ENCODE measurements around the gene CHST11.

CHST11 gene

GRCh38 chr12:104659058-104659457 lies 202.3 kb downstream of the CHST11 start:
- DNase-seq: no peak

GRCh38 chr12:104662203-104662602 lies 205.5 kb downstream of the CHST11 start:
- no peak for DNase-seq

- DNase-seq: no peak
These were observed 206.2 kb downstream of the CHST11 start for GRCh38 chr12:104662908-104663307.

- DNase-seq: no peak
These were observed 207.6 kb downstream of the CHST11 start for GRCh38 chr12:104664351-104664750.

- no peak for DNase-seq
These were observed 208.5 kb downstream of the CHST11 start for GRCh38 chr12:104665296-104665695.

- no peak for DNase-seq
These were observed 210.4 kb downstream of the CHST11 start for GRCh38 chr12:104667139-104667538.

GRCh38 chr12:104668274-104668718 lies 211.5 kb downstream of the CHST11 start:
- no peak for DNase-seq

GRCh38 chr12:104669089-104669721 lies 212.5 kb downstream of the CHST11 start:
- DNase-seq: no peak

- DNase-seq: peak; percentile 32
These were observed 213.1 kb downstream of the CHST11 start for GRCh38 chr12:104669851-104670337.

GRCh38 chr12:104670439-104671408 lies 214.0 kb downstream of the CHST11 start:
- DNase-seq: no peak

GRCh38 chr12:104671409-104672095 lies 214.8 kb downstream of the CHST11 start:
- peak; percentile 81 for DNase-seq

- no peak for DNase-seq
These were observed 215.3 kb downstream of the CHST11 start for GRCh38 chr12:104672096-104672445.

- no peak for DNase-seq
These were observed 215.9 kb downstream of the CHST11 start for GRCh38 chr12:104672501-104673265.

- DNase-seq: no peak
These were observed 216.5 kb downstream of the CHST11 start for GRCh38 chr12:104673294-104673693.

- no peak for DNase-seq
These were observed 217.1 kb downstream of the CHST11 start for GRCh38 chr12:104673696-104674482.

GRCh38 chr12:104676636-104677035 lies 219.9 kb downstream of the CHST11 start:
- no peak for DNase-seq

GRCh38 chr12:104677441-104678089 lies 220.8 kb downstream of the CHST11 start:
- no peak for DNase-seq

- DNase-seq: peak; percentile 52
These were observed 223.3 kb downstream of the CHST11 start for GRCh38 chr12:104680070-104680469.

- no peak for DNase-seq
These were observed 223.7 kb downstream of the CHST11 start for GRCh38 chr12:104680491-104680890.

GRCh38 chr12:104681012-104681690 lies 224.4 kb downstream of the CHST11 start:
- DNase-seq: no peak

All from CD4-positive, alpha-beta T cell treated with Interleukin-10 for 1 hour (primary cell).